Globus pallidus (tissue), 1 donor: ENCODE results near the gene ASAH2B.
A peak's percentile ranks its signal among the peaks of the same experiment; 100 is the strongest.
"Not testable (repeated sequence)": the region's sequence is repeated elsewhere in the genome, so short reads cannot be mapped to it uniquely, and the experiment has no call there.

Experiments
- DNase-seq: peaks from one replicate; pipeline ENCODE4 v3.0.0-alpha.2; 2015; ENCODE audit warnings: low spot score

Gene ASAH2B

DNA sequence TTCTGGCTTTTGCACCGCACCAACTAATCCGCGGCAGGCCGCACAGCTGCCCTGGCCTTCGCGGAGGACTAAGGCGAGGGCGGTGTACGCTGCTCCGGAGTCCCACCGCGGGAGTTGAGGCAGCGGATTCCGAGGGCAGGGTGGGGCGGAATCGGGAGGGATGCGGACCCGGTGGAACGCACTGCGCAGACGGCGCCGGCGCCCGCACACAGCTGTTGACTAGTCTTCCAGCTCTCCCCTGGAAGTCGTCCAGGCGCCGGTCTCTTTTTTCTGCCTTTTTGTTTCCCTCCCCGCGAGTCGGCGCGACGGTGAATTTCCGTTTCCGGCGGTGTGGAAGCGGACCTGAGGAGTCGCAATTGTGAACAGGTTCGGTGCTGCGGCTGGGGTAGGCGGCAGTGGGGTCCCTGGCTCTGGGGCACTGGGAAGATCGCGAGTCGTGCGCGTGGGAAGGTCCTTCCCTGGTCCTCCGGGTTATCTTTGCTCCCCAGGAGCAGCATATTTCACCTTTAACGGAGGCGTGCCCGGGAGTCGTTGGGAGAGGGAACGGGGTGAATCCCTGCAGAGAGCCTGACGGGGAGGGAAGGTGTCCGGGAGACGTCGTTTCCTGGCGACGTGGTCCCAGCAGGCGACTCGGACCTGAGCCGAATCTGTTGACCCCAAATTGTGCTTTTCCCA, at the start of gene ASAH2B:
Gene ASAH2B (plus strand): TSS at position 319 of the 675 bp plus-strand sequence. CDS start 5,195 bp downstream, outside the sequence.
- peak; percentile 24 for DNase-seq

GRCh38 chr10:50697819-50698218, 41.9 kb upstream of the ASAH2B start:
- not testable (repeated sequence) for DNase-seq

DNA sequence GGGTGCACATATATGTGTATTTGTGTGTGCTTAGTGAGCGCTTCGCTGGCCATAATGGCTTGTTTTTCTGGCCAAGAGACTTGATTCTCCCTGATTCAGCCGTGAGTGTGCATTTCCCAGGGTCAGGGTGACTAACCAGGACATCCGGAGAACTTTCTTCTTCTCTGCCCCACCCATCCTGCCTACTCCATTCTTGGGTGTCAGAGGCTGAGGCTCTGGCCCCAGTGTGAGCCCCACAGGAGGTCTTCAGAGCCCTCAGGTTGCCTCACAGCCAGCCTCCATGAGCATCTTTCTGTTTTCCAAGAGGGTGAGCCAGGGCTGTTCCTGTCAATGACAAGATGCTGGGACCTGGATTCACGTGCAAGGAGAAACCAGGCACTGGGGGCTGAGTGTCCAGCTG, 37.8 kb upstream of the ASAH2B start:
- DNase-seq = not testable (repeated sequence)

DNA sequence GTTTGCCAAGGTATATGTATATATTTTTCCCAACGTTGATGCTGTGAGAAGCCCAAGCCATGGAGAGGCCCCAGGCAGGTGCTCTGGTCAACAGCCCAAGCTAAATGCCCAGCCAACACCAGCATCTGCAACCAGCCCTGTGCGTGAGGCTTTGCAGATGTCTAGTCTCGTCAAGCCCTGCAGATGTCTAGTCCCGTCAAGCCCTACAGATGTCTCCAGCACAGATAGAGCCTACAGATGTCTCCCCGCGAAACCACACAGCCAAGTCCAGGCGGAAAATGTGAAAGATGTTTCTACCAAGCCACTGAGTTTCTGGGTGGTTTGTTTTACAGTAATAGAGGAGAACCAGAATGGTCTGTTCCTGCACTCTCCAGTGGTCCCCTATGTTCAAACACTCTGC, 36.7 kb upstream of the ASAH2B start:
- not testable (repeated sequence) for DNase-seq

DNA sequence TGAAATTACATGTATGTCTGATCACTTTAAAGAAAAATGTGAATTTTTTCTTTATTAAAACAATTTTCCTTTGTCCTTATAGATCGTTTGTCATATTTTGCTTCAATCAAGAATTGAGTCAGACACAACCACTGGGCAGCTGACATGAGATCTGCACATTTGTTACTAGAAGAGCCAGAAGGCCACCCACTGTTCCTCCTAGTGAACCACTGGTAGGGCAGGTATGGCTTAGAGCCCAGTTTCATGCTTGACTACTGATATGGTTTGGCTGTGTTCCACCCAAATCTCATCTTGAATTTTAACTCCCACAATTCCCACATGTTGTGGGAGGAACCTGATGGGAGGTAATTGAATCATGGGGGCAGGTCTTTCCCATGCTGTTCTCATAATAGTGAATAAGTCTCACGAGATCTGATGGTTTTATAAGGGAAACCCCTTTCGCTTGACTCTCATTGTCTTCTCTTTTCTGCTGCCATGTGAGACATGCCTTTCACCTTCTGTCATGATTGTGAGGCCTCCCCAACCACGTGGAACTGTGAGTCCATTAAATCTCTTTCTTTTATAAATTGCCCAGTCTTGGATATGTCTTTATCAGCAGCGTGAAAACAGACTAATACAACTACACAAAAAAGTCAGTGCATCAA, 35.2 kb upstream of the ASAH2B start:
- not testable (repeated sequence) for DNase-seq

GRCh38 chr10:50706006-50706405, 33.7 kb upstream of the ASAH2B start:
- not testable (repeated sequence) for DNase-seq

- DNase-seq = not testable (repeated sequence)
These were observed 29.5 kb upstream of the ASAH2B start for GRCh38 chr10:50710241-50710640.

DNA sequence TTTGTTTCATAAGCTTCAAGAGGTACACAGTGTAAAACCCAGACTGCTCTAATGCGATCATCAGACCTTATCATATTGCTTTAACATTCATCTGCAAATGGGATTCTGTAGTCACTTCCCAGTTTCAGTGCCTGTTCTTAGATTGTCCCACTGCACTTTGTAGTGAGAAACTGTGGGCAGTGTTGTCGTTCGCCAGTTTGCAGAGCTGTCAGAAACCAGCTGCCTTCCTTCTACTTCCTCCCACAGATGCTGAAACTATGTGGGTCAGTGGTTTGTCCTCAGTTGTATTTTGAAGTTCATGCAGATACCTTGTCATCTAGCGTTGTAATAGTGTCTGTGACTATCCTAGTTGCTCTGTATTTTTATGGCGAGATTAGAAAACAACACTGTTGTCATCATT, 15.9 kb upstream of the ASAH2B start:
- not testable (repeated sequence) for DNase-seq

- DNase-seq = not testable (repeated sequence)
These were observed 11.6 kb upstream of the ASAH2B start for GRCh38 chr10:50728112-50728511.

GRCh38 chr10:50738987-50739617, 634 bp upstream of the ASAH2B start:
- DNase-seq = not testable (repeated sequence)

GRCh38 chr10:50740293-50740648, 535 bp downstream of the ASAH2B start:
- DNase-seq = no peak

DNA sequence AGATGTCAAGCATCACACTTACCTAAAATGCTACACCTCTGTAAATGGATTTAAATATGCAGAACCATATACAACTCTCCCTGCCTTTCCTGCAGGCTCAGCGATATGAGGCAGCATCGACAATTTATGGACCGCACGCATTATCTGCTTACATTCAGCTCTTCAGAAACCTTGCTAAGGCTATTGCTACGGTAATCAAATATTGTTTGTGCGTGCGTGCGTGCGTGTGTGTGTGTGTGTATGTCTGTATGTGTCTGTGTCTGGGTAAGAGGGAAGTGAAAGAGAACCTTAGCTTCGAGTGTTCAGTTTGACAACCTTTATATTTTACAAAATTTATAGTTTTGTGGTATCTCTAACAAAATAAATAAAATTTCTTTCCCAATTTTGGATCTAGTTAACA, 3.1 kb downstream of the ASAH2B start:
- DNase-seq = not testable (repeated sequence)

- not testable (repeated sequence) for DNase-seq
These were observed 27.2 kb downstream of the ASAH2B start for GRCh38 chr10:50766774-50767513.

- DNase-seq = not testable (repeated sequence)
These were observed 32.3 kb downstream of the ASAH2B start for GRCh38 chr10:50772042-50772441.

GRCh38 chr10:50774868-50775267, 35.1 kb downstream of the ASAH2B start:
- not testable (repeated sequence) for DNase-seq

GRCh38 chr10:50780036-50780435, 40.3 kb downstream of the ASAH2B start:
- DNase-seq = not testable (repeated sequence)

DNA sequence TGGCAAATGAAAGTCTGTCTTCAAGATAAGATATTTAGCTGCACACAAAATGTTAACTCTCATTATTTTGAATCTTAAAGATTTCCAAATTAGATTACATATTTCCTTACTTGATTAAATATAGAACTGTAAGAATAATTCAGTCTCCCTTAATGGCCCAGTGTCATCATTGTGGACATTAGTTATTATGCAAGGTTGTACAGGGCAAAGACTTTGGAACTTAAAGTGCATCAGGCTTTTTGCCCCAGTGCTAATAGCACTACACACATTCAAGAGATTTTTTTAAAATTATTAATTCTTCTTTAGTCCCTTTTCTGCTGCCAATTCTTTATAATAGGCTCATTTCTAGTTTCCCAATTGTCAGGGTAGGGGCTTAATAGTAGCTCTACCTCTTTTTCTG, 42.3 kb downstream of the ASAH2B start:
- not testable (repeated sequence) for DNase-seq

DNA sequence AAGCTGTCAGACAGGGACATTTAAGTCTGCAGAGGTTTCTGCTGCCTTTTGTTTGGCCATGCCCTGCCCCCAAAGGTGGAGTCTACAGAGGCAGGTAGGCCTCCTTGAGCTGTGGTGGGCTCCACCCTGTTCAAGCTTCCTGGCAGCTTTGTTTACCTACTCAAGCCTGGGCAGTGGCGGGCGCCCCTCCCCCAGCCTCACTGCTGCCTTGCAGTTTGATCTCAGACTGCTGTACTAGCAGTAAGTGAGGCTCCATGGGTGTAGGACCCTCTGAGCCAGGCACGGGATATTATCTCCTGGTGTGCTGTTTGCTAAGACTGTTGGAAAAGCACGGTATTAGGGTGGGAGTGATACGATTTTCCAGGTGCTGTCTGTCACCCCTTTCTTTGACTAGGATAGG, 48.2 kb downstream of the ASAH2B start:
- DNase-seq = not testable (repeated sequence)

DNA sequence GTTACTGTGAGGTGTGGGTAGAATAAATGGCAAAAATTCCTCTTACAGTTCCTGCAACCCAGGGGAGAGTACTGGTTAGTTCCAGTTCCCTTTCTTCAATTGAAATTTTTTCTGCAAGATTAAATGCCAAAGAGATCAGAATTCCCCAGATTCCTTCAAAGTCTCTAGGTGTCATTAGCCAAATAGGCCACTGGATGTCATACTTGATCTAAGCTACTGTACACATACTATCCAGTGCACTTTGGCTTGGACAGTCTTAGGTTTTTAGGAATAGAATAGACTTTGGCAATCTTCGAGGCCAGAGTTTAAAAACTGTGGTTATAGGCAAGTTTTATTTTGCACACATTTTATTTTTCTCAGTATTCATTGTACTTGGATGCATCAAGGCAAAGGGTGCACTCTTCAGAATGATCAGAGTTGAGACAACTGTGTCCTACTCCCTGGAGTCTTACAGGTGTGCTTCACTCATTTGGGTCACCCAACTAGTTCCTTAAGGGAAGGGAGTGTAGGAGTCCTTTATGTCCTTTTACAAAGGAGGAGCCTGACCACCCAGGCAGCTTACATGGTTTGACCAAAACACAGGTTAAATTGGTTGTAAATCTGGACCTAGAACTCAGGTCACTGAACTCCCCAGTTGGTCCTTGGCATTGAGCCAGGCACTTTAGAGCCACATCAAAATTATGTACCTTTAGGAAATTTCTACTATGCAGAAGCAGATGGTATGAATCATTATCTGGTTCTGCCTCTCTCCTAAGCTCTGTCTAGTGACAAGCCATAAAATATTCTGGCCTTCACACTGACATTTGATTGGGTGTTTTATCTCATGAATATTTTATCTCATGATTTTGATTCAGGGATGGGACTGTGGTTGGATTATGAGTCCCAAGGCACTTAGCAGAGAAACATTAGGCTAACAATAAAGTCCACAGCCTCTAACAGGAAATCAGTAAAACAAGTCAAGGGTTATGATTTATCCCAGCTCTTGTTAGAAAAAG, 49.5 kb downstream of the ASAH2B start:
- no peak for DNase-seq

DNA sequence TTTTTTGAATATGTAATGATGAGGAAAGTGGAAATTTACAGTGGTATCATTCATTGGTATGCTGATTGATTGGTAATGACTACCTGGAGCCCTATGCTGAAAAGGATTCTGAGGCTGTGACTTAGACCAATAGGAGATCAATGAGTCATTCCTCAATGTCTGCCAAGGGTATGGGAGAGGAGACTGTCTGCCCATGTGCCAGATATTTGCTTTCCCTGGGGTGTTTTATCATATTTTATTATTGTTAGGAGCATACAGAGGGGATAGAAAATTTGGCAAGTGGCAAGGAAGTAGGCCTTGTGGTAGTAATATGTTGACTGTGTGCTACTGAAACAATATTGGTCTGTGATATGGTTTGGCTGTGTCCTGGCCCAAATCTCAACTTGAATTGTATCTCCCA, 54.8 kb downstream of the ASAH2B start:
- no peak for DNase-seq

DNA sequence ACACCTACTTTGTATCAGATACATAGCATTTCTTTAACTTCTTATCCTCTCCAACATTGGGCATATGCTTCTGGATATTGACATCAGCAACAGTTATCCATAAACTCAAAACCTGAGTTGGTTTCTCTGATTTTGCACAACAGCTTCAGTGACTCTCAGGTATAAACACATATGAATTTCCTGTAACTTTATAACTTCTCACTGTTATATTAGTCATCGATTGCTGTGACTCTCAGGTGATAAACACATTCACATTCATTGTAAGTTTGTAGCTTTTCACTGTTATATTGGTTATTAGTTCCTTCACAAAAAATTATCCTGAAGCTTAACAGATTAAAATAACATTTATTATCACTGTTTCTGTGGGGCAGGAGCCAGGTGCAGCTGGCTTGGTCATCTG, 57.0 kb downstream of the ASAH2B start:
- DNase-seq = no peak
